ENCODE data around the gene TBC1D14. TPM values are rescaled to one million over a fixed set of nuclear protein-coding genes. Genes with fewer than 3 reads are reported as not detected.
A peak's percentile ranks its signal among the peaks of the same experiment; 100 is the strongest.

Gene TBC1D14
- total and polyA plus RNA-seq, 9 of the 15 experiments (the other 6 are each of a cell fraction or from before 2014, with no cell fraction given) = 2.1 to 59.6 (median 44.8) TPM

- TF ChIP-seq ZNF347 (CRISPR knock-in tag; IDR thresholded peaks at IDR 0.05; ENCODE audit: low read depth) = no peak
- TF ChIP-seq SUPT5H (IDR thresholded peaks at IDR 0.05) = peak; percentile 91
- TF ChIP-seq HDAC1 (IDR thresholded peaks at IDR 0.05) = peak in 1 of 2 experiments; percentile 85; a peak in 2 of 4 replicates
- no peak for TF ChIP-seq ZNF551 (CRISPR knock-in tag; IDR thresholded peaks at IDR 0.05)
- peak; percentile 33; the same call in 1 of the 2 replicates for TF ChIP-seq RB1 (IDR thresholded peaks at IDR 0.05; ENCODE audit: low read depth)
- no peak for TF ChIP-seq HNRNPK (IDR thresholded peaks at IDR 0.05; ENCODE audit: low read depth, low read length, poor library complexity, severe bottlenecking)
- peak; percentile 72 for TF ChIP-seq ESRRA (IDR thresholded peaks at IDR 0.05; ENCODE audit: borderline replicate concordance, low read depth)
- no peak for TF ChIP-seq NR1H2 (CRISPR knock-in tag; IDR thresholded peaks at IDR 0.05)
- TF ChIP-seq ZNF232 (CRISPR knock-in tag; IDR thresholded peaks at IDR 0.05) = peak; percentile 80
- peak; percentile 80 for TF ChIP-seq SAP30 (IDR thresholded peaks at IDR 0.05; ENCODE audit: borderline replicate concordance, insufficient read depth, low read depth, low read length, poor library complexity, severe bottlenecking)
- no peak for TF ChIP-seq TFAM (CRISPR knock-in tag; conservative IDR thresholded peaks at IDR 0.05)
- peak; percentile 79 for TF ChIP-seq AFF4 (CRISPR knock-in tag; IDR thresholded peaks at IDR 0.05)
- TF ChIP-seq FOXA3 (CRISPR knock-in tag; conservative IDR thresholded peaks at IDR 0.05 in 1 of 2, IDR thresholded peaks at IDR 0.05 in 1 of 2) = peak in 1 of 2 experiments; percentile 20; a peak in 1 of 4 replicates
- TF ChIP-seq BMI1 (IDR thresholded peaks at IDR 0.05; ENCODE audit: low read length) = no peak
- peak in 1 of 2 experiments; percentile 15; a peak in 1 of 4 replicates for TF ChIP-seq TBL1XR1 (IDR thresholded peaks at IDR 0.05; ENCODE audit: low read length in 2 of 2)
- TF ChIP-seq YY1 (IDR thresholded peaks at IDR 0.05; ENCODE audit: borderline replicate concordance in 1 of 3, control insufficient read depth in 1 of 3, extremely low read depth in 1 of 3, insufficient read depth in 3 of 3, insufficient read length in 1 of 3, insufficient replicate concordance in 2 of 3, low read depth in 1 of 3, low read length in 2 of 3) = peak; percentile 59 to 90 (median 63)
- TF ChIP-seq MEIS2 (IDR thresholded peaks at IDR 0.05; ENCODE audit: partially characterized antibody) = no peak
- no peak for TF ChIP-seq PHF21A (IDR thresholded peaks at IDR 0.05; ENCODE audit: borderline replicate concordance, low read depth)
- TF ChIP-seq POLR3A (IDR thresholded peaks at IDR 0.05; ENCODE audit: borderline replicate concordance, extremely low read depth, insufficient read depth, insufficient read length) = no peak
- TF ChIP-seq RNF2 (IDR thresholded peaks at IDR 0.05) = peak; percentile 33; the same call in 1 of the 2 replicates
- no peak for TF ChIP-seq ZNF121 (CRISPR knock-in tag; conservative IDR thresholded peaks at IDR 0.05)
- TF ChIP-seq ATF1 (CRISPR knock-in tag; IDR thresholded peaks at IDR 0.05) = no peak
- TF ChIP-seq ATF1 (tag; IDR thresholded peaks at IDR 0.05) = peak; percentile 78
- no peak for TF ChIP-seq STAG1 (CRISPR knock-in tag; IDR thresholded peaks at IDR 0.05; ENCODE audit: borderline replicate concordance)
- no peak for TF ChIP-seq ZNF316 (IDR thresholded peaks at IDR 0.05)
- TF ChIP-seq ZNF212 (CRISPR knock-in tag; IDR thresholded peaks at IDR 0.05) = no peak
Measured at GRCh38 chr4:7067452-7068278, 158.0 kb downstream of the TBC1D14 start, which contains the start of gene GRPEL1 (continued).

All from K562 (cell line).